OCI-LY3 (cell line): ENCODE data around the gene TSC22D3.

Source experiments
- H2AFZ ChIP-seq: fragments of 200-600, 300-600 bp; shearing (Covaris generic); 2 replicates; pipeline ENCODE4 v1.6.0; 2014; ENCODE audit warnings: antibody characterized with exemption, low read depth, low read length
- H3K27ac ChIP-seq: fragments of 200-600, 300-600 bp; sonication (generic); 2 replicates; pipeline ENCODE4 v1.5.1; 2014; ENCODE audit warnings: mild to moderate bottlenecking, low read length, moderate library complexity, mixed read lengths
- H3K27me3 ChIP-seq: fragments of 200-600, 300-600 bp; sonication (generic); 2 replicates; pipeline ENCODE4 v1.6.1; 2014; ENCODE audit warnings: low read depth, low read length, mixed read lengths
- H3K36me3 ChIP-seq: fragments of 200-600, 300-600 bp; sonication (generic); replicated peaks from 2 replicates; pipeline ENCODE3; 2014; ENCODE audit warnings: low read depth, low read length, mixed read lengths
- H3K4me1 ChIP-seq: fragments of 300-600, 200-600 bp; sonication (generic); 2 replicates; pipeline ENCODE4 v1.6.1; 2014; ENCODE audit warnings: low read length, mixed read lengths
- H3K4me2 ChIP-seq: fragments of 200-600, 300-600 bp; sonication (generic); 2 replicates; pipeline ENCODE4 v1.6.1; 2014; ENCODE audit warnings: low read length, mixed read lengths
- H3K4me3 ChIP-seq: fragments of 300-600, 200-600 bp; sonication (generic); 2 replicates; pipeline ENCODE4 v1.5.1; 2014; ENCODE audit warnings: antibody characterized with exemption, mild to moderate bottlenecking, low read length, moderate library complexity
- H3K79me2 ChIP-seq: fragments of 300-600, 200-600 bp; shearing (Covaris generic); 2 replicates; pipeline ENCODE4 v1.6.1; 2014; ENCODE audit warnings: mild to moderate bottlenecking, low read length, mixed read lengths
- H3K9ac ChIP-seq: fragments of 300-600, 200-600 bp; shearing (Covaris generic); 2 replicates; pipeline ENCODE4 v1.6.0; 2014; ENCODE audit warnings: mild to moderate bottlenecking, low read length, moderate library complexity
- H3K9me3 ChIP-seq: fragments of 200-600, 300-600 bp; shearing (Covaris generic); 2 replicates; pipeline ENCODE4 v1.6.1; 2014; ENCODE audit warnings: low read length, mixed read lengths; ENCODE audit not compliant: insufficient read depth
- H4K20me1 ChIP-seq: fragments of 200-600, 300-600 bp; sonication (generic); 2 replicates; pipeline ENCODE4 v1.6.1; 2016; ENCODE audit warnings: low read length, mixed read lengths; ENCODE audit not compliant: insufficient read depth
- CTCF ChIP-seq: fragments of 200-600, 300-600 bp; sonication (generic); IDR thresholded peaks from 2 replicates; pipeline ENCODE4 v1.5.1; 2014; ENCODE audit warnings: antibody characterized with exemption, low read length, low read depth
- EZH2phosphoT487 ChIP-seq: fragments of 200-600 bp; shearing (Covaris generic); IDR thresholded peaks from 2 replicates; pipeline ENCODE4 v1.6.1; 2018; ENCODE audit warnings: antibody characterized with exemption, mixed run types, low read depth

The TSC22D3 gene

DNA sequence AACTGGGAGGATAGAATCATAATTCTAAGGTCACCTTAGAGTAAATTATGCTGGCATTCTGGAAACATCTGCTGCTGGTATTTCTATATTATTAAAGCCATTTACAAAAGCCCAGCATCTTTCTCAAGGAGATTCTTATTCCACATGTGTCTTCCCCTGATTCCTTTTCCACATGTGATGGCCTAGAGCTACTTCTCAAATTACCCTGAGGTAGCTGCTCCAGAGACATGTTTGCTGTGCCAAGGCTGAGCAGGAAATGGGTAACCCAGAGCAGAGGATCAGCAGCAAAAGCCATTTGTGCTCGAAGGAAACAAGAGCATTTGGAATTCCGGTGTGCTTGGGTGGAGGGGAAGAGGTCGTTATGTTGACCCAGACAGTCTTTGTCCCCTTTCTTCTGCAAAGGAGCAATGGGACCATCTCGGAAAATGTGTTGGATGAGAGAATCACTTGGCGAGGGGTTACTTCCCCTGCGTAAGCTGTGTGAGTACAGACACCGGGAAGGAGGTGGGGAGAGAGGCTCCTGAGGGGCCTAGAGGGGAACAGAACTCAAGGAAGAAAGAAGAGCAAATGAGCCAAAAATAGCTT is 24.6 kb downstream of the TSC22D3 start:
- H3K79me2 ChIP-seq = no peaks in the 10 kb centered on the region

GRCh38 chrX:107750263-107750662 is 25.3 kb downstream of the TSC22D3 start:
- Histone ChIP-seq H3K27ac (no peak overlapping the region), H3K36me3 (no peaks in the 10 kb centered on the region), H2AFZ (no peak overlapping the region), H4K20me1 (no peaks in the 10 kb centered on the region), H3K27me3 (no peaks in the 10 kb centered on the region), H3K79me2 (no peaks in the 10 kb centered on the region), H3K4me2 (no peak overlapping the region), H3K9me3 (no peaks in the 10 kb centered on the region), H3K4me1 (no peaks in the 10 kb centered on the region), H3K9ac (no peak overlapping the region), H3K4me3 (no peak overlapping the region)
- TF ChIP-seq EZH2phosphoT487 (no peak), CTCF (no peak)

More for the DNA sequence above, 24.6 kb downstream of the TSC22D3 start:
- TF ChIP-seq CTCF = no peak
- TF ChIP-seq EZH2phosphoT487 = no peak
- Histone ChIP-seq H3K9me3 (no peaks in the 10 kb centered on the region), H3K9ac (no peak overlapping the region), H2AFZ (no peak overlapping the region), H3K4me2 (no peak overlapping the region), H4K20me1 (no peaks in the 10 kb centered on the region), H3K36me3 (no peaks in the 10 kb centered on the region), H3K27ac (no peak overlapping the region), H3K4me3 (no peak overlapping the region), H3K27me3 (no peaks in the 10 kb centered on the region), H3K4me1 (no peaks in the 10 kb centered on the region)

DNA sequence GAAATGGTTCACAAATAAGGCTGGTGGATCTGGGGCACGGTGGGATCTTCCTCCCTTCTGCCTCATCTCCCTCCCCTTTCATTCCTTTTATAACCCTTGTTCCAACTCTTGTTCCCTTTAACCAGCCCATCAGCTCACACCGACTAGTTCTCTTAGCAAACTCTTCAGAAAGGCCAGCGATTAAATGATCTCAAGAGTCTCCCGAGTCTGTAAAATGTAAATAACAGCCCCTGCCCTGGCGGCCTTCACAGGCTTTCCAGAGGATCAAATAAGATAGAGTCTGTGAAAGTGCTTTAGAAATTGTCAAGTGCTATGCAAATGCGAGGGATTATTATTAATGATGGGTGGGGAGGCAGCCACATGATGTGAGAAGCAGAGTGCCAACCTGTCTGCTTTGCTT is 27.1 kb downstream of the TSC22D3 start:
- Histone ChIP-seq H3K79me2 (no peaks in the 10 kb centered on the region), H4K20me1 (no peaks in the 10 kb centered on the region), H3K27me3 (no peaks in the 10 kb centered on the region), H3K9ac (no peak overlapping the region), H3K4me1 (no peaks in the 10 kb centered on the region), H3K27ac (no peak overlapping the region), H3K36me3 (no peaks in the 10 kb centered on the region), H3K4me2 (no peak overlapping the region), H3K4me3 (no peak overlapping the region), H3K9me3 (no peaks in the 10 kb centered on the region), H2AFZ (no peak overlapping the region)
- no peak for TF ChIP-seq EZH2phosphoT487
- TF ChIP-seq CTCF = no peak

- no peak overlapping the region for H3K4me3 ChIP-seq
- H3K27me3 ChIP-seq = no peaks in the 10 kb centered on the region
- no peaks in the 10 kb centered on the region for H3K79me2 ChIP-seq
- TF ChIP-seq EZH2phosphoT487 = no peak
- no peak for TF ChIP-seq CTCF
- no peaks in the 10 kb centered on the region for H3K9me3 ChIP-seq
- no peak overlapping the region for H3K4me2 ChIP-seq
- H3K36me3 ChIP-seq = no peaks in the 10 kb centered on the region
- no peaks in the 10 kb centered on the region for H3K4me1 ChIP-seq
- no peak overlapping the region for H3K27ac ChIP-seq
- H3K9ac ChIP-seq = no peak overlapping the region
- H4K20me1 ChIP-seq = no peaks in the 10 kb centered on the region
- H2AFZ ChIP-seq = no peak overlapping the region
Measured at GRCh38 chrX:107747596-107748161, 27.9 kb downstream of the TSC22D3 start.
